ENCODE results near the gene CLEC14A. TPM values are rescaled to one million over a fixed set of nuclear protein-coding genes. Genes with fewer than 3 reads are reported as not detected.

Gene CLEC14A
- total RNA-seq, 1 donor from 2014 or later = 5.1 TPM

DNA sequence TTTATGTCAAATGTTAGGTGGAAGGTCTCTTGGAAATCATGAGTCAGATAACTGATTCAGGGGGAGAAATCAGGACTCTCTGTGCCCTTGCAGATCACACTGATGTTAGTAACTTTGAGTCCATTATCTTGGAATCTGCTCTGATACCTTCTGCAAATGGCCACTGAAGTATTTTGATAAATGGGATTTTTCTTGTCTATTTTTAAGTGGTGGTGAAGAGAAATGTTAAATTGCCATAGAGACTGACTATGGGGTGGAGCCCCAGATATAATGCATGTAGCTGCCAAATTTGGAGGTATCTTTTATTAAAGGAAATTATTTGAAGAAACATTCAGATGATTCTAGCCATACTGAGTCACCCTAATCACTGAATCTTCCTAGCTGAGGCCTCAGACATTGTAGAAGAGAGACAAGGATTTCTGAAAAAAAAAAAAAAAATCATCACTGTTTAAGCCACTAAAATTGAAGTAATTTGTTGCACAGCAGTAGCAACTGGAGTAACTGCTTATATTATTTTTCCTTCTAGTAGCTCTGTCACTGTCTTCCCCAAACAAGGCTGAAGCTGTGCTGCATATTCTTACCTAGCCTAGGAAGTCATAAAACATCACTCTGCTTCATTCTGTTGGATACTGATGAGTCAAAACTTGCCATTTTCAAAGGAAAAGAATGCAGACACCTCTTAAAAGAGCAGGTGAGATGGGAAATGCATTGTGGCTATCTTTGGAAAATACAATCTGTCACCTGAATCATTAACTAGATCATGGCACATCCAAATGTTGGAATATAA, 36.0 kb upstream of the CLEC14A start:
- Mint-ChIP-seq H3K4me1 (ENCODE audit: unreplicated experiment) (peaks cover 14% of the 10 kb centered on the region), H3K36me3 (ENCODE audit: low read depth, unreplicated experiment) (no peaks in the 10 kb centered on the region), H3K27me3 (ENCODE audit: unreplicated experiment) (no peaks in the 10 kb centered on the region), H3K9me3 (ENCODE audit: unreplicated experiment) (no peaks in the 10 kb centered on the region), H3K27ac (ENCODE audit: unreplicated experiment) (no peak overlapping the region), H3K4me3 (ENCODE audit: unreplicated experiment) (no peak overlapping the region)
- DNase-seq (ENCODE audit: low spot score) = no peak
- no peak for TF ChIP-seq CTCF (IDR thresholded peaks at IDR 0.05; ENCODE audit: unreplicated experiment)

DNA sequence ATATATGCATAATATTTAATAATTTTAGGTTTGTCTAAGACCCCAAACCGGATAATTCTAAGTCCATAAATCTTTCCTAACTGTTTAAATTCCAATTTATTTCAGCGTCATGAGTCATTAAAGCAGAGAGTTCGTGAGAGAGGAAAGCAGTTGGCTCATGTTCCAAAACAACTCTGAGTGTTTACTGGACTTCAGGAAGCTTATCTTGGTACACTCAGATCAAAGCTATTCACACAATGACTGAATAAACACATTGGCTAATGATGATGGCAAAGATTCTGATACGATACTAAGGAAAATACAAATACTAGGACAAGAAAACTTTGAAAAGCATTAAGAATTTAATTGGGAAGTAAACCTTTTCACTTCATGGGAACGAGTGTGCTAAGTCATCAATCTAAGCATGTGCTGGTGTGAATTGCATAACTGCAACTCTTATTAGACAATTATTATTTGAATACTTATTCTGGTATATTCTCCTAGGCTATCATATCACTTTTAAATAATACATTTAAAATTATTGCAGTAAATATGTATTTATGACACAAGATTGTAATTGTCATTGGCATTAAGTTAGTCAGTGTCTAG, 34.8 kb upstream of the CLEC14A start:
- Mint-ChIP-seq H3K4me1 (ENCODE audit: unreplicated experiment) (peaks cover 14% of the 10 kb centered on the region), H3K27ac (ENCODE audit: unreplicated experiment) (peak overlapping the region; percentile 65), H3K4me3 (ENCODE audit: unreplicated experiment) (no peak overlapping the region), H3K9me3 (ENCODE audit: unreplicated experiment) (no peaks in the 10 kb centered on the region), H3K36me3 (ENCODE audit: low read depth, unreplicated experiment) (no peaks in the 10 kb centered on the region), H3K27me3 (ENCODE audit: unreplicated experiment) (no peaks in the 10 kb centered on the region)
- no peak for DNase-seq (ENCODE audit: low spot score)
- no peak for TF ChIP-seq CTCF (IDR thresholded peaks at IDR 0.05; ENCODE audit: unreplicated experiment)

DNA sequence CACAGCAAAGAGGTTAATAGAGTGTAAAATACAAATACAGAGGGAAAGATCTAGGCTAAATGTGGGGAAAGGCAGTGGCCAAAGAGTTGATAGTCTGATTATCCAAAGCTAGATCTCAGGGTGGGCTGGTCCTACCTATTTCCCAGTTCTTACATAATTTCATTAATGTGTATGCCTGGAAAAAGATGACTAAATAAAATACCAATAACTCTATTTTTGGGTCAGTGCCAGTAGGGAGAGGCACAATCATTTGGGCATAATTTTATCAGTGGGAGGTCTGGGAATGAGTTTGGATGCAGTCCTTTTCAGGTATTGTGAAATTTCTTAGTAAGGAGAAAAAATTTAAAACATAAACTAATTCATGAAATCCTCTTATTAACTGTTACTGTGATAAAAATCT, 30.6 kb upstream of the CLEC14A start:
- Mint-ChIP-seq H3K4me1 (ENCODE audit: unreplicated experiment) (peaks cover 18% of the 10 kb centered on the region), H3K4me3 (ENCODE audit: unreplicated experiment) (no peak overlapping the region), H3K27ac (ENCODE audit: unreplicated experiment) (no peak overlapping the region), H3K36me3 (ENCODE audit: low read depth, unreplicated experiment) (no peaks in the 10 kb centered on the region), H3K9me3 (ENCODE audit: unreplicated experiment) (no peaks in the 10 kb centered on the region), H3K27me3 (ENCODE audit: unreplicated experiment) (no peaks in the 10 kb centered on the region)
- no peak for DNase-seq (ENCODE audit: low spot score)
- no peak for TF ChIP-seq CTCF (IDR thresholded peaks at IDR 0.05; ENCODE audit: unreplicated experiment)

GRCh38 chr14:38285962-38286361, 30.1 kb upstream of the CLEC14A start:
- Mint-ChIP-seq H3K4me1 (ENCODE audit: unreplicated experiment) (peaks cover 15% of the 10 kb centered on the region), H3K36me3 (ENCODE audit: low read depth, unreplicated experiment) (no peaks in the 10 kb centered on the region), H3K4me3 (ENCODE audit: unreplicated experiment) (no peak overlapping the region), H3K27me3 (ENCODE audit: unreplicated experiment) (no peaks in the 10 kb centered on the region), H3K9me3 (ENCODE audit: unreplicated experiment) (no peaks in the 10 kb centered on the region), H3K27ac (ENCODE audit: unreplicated experiment) (no peak overlapping the region)
- TF ChIP-seq CTCF (IDR thresholded peaks at IDR 0.05; ENCODE audit: unreplicated experiment) = no peak
- DNase-seq (ENCODE audit: low spot score) = no peak

- Mint-ChIP-seq H3K4me1 (ENCODE audit: unreplicated experiment) (peaks cover 6% of the 10 kb centered on the region), H3K9me3 (ENCODE audit: unreplicated experiment) (no peaks in the 10 kb centered on the region), H3K27me3 (ENCODE audit: unreplicated experiment) (no peaks in the 10 kb centered on the region), H3K27ac (ENCODE audit: unreplicated experiment) (no peak overlapping the region), H3K36me3 (ENCODE audit: low read depth, unreplicated experiment) (no peaks in the 10 kb centered on the region), H3K4me3 (ENCODE audit: unreplicated experiment) (no peak overlapping the region)
- no peak for TF ChIP-seq CTCF (IDR thresholded peaks at IDR 0.05; ENCODE audit: unreplicated experiment)
- DNase-seq (ENCODE audit: low spot score) = no peak
Measured at GRCh38 chr14:38282936-38283335, 27.0 kb upstream of the CLEC14A start.

Measured in endothelial cell (in vitro differentiated cells).